AG08396 (cell line): ENCODE data around the gene TRIAP1.

Experiments used
- DNase-seq: peaks from one replicate; pipeline ENCODE4 v3.0.0; 2012; ENCODE audit warnings: low spot score, mixed read lengths

TRIAP1 gene

DNA sequence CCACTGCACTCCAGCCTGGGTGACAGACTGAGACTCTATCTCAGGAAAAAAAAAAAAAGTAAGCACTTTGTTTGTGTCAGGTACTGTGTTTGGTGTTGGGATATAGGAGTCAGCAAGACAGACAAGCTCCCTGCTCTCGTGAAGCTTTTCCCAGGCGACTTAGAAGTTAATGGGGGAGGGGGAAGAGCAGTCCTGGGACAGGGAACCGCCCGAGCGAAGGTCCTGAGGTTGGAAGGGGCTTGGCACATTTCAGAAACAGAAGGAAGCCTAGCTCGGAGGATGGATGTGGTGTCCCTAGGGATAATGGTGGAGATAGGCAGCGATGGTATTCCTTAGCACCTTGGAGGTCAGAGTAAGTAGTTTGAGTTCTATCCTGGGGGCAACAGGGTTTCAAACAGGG is 16.8 kb downstream of the TRIAP1 start:
- DNase-seq, result no peak

- no peak for DNase-seq
These were observed 17.5 kb downstream of the TRIAP1 start for GRCh38 chr12:120428597-120429229.

GRCh38 chr12:120425797-120426196 is 20.4 kb downstream of the TRIAP1 start:
- no peak for DNase-seq

GRCh38 chr12:120422892-120423456 is 23.2 kb downstream of the TRIAP1 start:
- DNase-seq, result no peak

DNA sequence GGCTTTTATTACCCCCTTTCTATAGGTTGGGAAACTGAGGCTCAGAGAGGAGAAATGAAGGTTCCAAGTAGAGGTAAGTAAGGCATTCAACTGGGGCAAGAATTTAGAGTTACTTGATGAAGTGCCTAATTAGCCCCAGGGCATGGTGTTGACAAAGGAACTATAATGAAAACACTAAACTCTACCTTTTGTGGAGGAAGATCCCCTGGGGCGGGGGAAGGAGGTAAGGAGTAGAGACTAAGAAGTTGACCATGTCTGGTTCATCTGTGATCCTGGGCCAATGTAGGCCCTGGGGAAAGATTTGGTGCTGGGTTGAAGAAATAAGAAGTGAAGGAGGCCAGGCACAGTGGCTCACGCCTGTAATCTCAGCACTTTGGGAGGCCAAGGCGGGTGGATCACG is 24.5 kb downstream of the TRIAP1 start:
- no peak for DNase-seq

DNA sequence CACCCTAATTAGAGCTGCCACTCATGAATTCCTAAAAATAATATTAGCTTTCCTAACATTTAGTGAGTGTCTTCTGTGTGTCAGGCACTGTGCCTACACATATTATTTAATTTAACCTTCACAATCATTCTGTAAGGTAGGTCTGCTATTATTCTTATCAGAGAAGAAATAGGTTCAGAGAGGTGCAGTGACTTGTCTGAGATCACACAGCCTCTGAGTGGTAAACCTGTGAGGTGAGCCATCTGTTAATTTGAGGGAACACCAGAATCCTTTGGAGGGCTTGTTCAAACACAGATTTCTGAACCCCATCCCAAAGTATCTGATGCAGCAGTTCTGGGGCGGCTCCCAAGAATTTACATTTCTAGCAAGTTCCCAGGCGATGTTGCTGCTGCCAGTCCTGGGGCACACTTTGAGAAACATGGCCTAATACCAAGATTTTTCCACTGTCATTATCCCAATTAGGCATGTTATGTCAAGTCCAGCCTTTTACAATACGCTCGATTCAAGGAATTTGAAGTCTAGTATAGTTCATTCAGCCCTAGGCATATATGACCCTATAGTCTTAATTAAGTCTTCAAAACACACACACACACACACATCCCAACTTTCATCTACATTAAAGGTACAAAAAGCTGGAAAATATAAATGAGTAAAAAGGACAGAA is 28.1 kb downstream of the TRIAP1 start:
- DNase-seq, result no peak

DNA sequence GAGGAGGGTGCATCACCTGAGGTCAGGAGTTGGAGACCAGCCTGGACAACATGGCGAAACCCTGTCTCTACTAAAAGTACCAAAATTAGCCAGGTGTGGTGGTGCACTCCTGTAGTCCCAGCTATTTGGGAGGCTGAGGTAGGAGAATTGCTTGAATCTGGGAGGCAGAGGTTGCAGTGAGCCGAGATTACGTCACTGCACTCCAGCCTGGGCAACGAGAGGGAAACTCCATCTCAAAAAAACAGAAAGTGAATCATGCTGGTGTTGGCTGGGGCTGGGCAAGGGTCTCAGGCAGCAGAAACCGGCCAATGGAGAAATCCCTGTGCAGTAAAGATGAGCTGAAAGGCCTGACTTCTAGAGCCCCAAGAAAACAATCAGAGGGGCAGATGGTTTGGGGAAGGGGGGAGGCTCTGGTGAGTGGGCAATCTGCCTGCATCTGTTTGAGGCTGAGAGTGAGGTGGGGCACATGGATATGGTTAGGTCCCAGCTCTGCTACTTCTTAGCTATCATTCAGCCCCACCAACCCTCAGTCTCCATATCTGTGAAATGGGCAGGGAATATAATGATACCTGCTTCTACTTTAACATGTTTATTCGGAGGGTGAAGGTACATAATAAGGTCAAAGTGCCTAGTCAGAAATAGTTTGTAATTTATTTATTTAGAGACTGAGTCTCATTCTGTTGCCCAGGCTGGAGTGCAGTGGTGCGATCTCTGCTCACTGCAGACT is 29.5 kb downstream of the TRIAP1 start:
- DNase-seq, result no peak

DNA sequence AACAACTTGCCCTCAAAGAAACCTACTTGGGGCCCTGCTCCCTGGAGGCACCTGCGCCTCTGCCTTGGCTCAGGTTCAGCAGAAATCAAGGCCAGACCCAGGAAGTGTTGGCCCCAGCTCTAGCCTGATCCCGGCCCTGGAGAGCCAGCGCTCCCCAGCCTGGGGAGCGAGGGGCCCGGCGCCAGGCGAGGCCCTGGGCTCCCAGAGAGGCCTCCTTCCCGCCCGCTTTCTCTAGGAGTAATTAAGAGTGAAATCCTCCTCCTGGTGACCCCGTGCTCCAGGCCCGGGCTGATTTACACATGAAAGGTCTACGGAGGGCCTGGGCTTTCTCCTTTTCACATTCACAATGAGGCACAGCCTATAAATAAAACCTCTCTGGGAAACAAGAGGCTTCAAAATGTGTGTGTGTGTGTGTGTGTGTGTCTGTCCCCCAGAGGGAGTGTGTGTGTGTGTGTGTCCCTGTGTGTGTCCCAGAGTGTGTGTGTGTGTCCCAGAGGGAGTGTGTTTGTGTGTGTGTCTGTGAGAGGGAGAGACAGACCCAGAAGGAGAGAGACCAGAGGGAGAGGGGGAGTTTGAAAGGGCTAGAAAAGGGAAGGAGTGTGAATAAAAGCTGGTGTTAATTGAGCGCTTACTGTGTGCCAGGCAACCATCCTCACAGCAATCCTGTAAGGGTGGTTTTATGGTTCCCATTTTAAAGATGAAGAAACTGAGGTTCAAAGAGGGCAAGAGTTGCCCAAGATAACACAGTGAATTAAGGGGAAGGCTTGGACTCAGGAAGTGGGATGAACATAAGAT is 32.1 kb downstream of the TRIAP1 start:
- no peak for DNase-seq

DNA sequence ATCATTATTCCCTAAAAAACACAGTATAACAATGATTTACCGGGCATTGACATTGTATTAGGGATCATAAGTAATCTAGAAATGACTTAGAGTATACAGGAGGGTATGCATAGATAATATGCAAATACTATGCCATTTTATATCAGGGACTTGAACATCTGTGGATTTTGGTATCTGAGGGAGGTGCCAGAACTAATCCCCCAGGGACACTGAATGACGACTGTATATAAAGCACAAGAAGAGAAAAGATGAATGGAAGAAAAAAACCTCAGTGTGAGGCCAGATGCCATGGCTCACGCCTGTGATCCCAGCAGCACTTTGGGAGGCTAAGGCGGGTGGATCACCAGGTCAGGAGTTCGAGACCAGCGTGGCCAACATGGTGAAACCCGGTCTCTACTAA is 33.8 kb downstream of the TRIAP1 start:
- no peak for DNase-seq

- no peak for DNase-seq
These were observed 37.4 kb downstream of the TRIAP1 start for GRCh38 chr12:120408771-120409170.

DNA sequence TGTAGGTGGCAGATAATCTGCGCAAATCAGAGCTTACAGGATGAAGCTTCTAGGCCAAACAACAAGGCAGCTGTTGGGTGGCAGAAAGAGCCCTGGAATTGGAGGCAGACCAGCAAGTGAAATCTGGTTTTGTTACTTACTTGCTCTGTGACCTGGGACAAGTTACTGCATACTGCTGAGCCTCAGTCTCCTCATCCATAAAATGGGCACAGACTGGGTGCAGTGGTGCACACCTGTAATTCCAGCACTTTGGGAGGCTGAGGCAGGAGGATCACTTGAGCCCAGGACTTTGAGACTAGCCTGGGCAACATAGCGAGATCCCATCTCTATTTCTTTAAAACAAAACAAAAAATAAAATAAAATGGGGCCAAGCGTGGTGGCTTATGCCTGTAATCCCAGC is 39.6 kb downstream of the TRIAP1 start:
- no peak for DNase-seq

- no peak for DNase-seq
These were observed 40.1 kb downstream of the TRIAP1 start for GRCh38 chr12:120406069-120406468.

- DNase-seq, result no peak
These were observed 41.9 kb downstream of the TRIAP1 start for GRCh38 chr12:120404271-120404670.

- DNase-seq, result no peak
These were observed 42.3 kb downstream of the TRIAP1 start for GRCh38 chr12:120403869-120404268.

- DNase-seq, result no peak
These were observed 44.0 kb downstream of the TRIAP1 start for GRCh38 chr12:120402217-120402616.

- peak; percentile 37 for DNase-seq
These were observed 46.7 kb downstream of the TRIAP1 start for GRCh38 chr12:120399531-120399930.

DNA sequence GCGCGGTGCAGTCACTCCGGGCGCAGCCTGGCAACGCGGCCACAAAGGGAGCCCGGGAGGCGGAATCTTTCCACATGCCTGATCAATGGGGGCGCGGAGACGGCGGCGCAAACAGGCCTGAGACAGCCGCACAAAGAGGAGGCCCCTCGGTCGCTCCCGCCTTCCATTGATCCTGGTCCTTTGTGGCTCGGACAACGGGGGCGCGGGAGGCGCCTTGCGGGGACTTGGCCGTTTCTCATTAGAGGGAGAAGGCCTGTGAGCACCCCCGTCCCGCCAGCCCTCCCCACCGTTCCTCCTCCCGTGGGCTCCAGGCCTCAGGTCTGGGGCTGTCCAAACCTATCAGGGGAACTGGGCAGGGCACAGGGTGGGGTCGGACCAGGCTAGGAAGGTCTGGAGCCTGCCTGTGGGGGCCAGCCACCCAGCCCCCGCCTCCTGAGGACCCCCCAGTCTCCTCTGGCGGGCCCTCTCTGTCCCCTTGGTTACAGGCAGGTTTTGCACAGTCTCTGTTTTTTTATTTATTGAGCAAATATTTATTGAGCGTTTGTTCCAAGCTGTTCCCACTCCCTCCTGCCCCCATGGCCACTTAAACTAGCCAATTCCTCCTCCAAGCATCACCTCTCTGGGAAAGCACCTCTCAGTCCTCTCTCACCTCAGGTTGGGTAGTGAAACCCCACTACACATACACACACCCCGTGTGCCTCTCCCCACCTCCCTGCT is 48.2 kb downstream of the TRIAP1 start:
- DNase-seq, result no peak

DNA sequence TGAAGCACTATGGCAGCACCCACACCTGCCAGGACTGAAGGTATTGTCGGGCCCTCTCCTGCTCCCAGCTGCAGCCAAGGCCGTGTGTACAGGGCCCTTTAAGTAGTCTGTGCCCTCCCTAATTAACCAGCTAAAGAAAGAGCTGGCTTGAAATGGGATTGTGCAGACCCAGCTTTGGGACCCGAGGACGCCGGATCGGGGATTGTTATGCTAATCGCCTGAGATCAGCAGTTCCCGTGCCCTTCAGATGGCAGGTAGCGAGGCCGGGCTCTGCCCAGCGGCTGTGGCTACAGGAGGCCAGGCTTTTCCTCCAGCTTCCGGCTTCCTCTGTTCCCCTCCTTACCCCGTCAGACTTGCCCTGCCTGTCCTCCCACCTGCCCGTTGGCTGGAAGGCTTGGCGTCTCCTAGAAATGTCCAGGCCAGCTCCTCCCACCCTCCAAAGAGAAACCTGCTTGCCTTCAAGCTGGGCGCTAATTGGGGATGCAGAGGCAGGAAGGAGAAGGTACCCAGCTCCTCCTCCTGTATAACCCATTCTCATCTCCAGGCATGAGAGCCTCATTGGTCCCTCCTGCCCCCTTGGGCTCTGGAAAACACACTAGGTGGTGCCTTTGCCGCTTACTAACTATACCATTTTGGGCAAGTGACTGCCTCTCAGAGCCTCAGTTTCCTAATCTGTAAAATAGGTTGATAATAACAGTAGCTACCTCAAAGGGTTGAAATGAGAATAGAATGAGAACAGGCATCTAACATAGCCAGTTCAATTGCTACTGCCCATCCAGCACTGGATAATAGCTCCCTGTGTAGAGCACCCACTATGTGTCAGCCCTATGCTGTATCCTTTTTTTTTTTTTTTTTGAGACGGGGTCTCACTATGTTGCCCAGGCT is 51.5 kb downstream of the TRIAP1 start:
- DNase-seq, result no peak
